ENCODE data around the gene SYNE2. TPM values are rescaled to one million over a fixed set of nuclear protein-coding genes. Genes with fewer than 3 reads are reported as not detected.
A peak's percentile ranks its signal among the peaks of the same experiment; 100 is the strongest.

Gene SYNE2
- total RNA-seq, 1 donor from 2014 or later = 148 TPM

- DNase-seq = no peak
Observed at GRCh38 chr14:64218344-64219240, 365.8 kb downstream of the SYNE2 start.

GRCh38 chr14:64220056-64220455 lies 367.3 kb downstream of the SYNE2 start:
- DNase-seq = no peak

- DNase-seq = peak; percentile 66
Observed at GRCh38 chr14:64220466-64220865, 367.7 kb downstream of the SYNE2 start.

GRCh38 chr14:64221391-64222003 lies 368.7 kb downstream of the SYNE2 start:
- no peak for DNase-seq

DNA sequence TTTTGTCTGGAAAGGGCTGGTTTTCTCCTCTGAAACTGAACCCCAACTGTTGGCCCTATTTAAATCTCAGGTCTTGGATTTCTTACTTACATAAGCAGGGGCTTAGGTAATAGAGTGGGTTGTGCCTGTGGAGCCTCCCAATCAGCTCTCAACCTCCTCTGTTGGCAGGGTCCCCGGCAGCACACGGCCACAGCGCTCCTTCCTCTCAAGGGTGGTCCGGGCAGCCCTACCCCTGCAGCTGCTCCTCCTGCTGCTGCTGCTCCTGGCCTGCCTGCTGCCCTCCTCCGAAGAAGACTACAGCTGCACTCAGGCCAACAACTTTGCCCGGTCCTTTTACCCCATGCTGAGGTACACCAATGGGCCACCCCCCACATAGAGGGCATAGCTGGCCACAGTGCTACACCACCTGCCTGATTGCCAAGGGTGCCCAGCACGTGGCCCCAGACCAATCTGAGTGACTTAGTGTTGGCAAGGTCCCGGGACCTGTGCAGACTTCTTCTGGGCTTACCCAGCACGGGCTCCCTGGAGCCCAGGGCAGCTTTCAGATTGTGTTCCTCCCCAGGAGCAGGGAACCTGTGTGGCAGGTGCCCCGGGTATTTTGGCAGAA lies 372.4 kb downstream of the SYNE2 start:
- peak; percentile 51 for DNase-seq

DNA sequence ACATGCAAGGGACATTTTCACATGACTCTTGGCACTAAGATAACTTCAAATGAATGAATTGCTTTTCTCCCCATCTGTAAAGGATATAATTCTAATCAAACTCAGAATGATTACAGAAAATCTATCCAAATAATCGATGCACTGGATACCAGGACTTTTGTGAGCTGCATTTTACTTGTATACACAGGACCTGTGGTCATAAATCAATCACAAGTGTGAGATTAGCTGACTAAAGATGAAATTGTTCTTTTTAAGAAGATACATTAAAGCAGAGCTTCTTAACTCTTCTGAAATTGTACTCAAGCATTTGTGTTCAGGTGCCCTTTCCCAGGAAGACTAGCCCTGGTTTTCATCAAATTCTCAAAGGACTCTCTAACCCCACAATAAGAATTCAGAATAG lies 375.1 kb downstream of the SYNE2 start:
- DNase-seq = no peak

DNA sequence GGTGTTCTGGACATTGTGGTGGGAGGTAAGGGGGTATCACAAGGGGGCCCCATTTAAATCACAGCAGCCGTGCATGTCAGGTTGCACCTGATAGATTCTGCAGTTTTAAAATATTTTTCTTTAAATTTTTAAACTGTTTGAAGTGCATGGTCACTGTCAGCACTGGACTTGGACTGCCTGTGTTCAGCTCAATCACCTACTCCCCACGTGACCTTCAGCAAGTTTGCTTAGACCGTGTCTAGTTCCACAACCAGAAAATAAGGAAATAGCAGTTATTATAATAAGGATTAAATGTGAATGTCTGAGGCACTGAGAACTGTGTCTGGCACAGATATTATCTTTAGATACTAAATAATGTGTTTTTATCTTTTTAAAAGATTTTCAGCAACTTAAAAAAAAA lies 376.7 kb downstream of the SYNE2 start:
- no peak for DNase-seq

DNA sequence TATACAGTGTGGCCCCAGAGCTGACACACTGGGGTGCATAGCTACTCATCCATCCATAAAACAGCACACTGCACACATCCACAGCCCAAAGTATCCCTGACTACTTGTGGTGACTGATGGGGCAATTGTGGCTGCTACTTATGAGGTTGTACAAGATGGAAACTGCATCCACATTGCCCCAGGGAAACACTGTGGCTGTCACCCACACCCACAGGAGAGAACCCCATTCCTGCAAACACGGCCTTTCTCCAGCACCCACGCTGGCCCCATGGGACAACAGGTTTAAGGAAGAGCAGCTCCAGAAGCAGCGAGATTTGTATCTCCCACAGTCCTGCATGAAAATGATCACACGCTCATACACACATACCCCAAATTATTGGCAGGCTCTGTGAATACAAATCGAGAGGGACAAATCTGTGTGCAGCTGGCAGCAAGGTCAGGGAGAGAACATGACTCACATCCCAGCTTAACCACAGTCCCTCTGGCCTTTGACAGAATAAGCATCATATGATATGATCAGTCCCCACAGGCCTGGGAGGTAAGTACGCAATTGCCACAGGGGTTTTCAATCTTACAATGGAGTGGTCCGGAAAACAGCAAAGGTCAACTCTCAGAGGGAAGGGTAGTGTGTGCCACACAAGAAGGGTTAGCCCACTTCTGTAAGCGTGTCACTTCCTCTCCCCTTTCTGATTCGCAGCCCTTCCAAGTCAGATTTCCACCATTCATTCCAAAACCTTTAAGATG lies 379.5 kb downstream of the SYNE2 start:
- no peak for DNase-seq

DNA sequence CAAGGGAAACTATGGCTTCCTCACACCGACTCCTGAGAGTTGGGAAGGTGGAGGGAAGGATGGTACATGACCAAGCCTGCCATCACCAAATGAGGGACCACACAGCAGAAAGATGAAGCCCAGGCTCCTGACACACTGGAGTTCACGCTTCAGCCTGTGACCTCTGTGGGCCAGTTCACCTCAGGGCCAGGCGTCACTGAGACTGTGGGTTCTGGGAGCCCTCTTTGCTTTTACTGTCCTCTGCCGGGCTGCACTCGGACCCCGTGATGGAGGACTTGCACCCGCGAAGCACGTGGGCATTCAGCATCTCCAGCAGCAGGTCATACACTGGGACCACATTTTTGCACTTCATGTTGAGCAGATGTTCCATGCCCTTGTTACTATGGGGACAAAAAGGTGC lies 380.1 kb downstream of the SYNE2 start:
- no peak for DNase-seq

DNA sequence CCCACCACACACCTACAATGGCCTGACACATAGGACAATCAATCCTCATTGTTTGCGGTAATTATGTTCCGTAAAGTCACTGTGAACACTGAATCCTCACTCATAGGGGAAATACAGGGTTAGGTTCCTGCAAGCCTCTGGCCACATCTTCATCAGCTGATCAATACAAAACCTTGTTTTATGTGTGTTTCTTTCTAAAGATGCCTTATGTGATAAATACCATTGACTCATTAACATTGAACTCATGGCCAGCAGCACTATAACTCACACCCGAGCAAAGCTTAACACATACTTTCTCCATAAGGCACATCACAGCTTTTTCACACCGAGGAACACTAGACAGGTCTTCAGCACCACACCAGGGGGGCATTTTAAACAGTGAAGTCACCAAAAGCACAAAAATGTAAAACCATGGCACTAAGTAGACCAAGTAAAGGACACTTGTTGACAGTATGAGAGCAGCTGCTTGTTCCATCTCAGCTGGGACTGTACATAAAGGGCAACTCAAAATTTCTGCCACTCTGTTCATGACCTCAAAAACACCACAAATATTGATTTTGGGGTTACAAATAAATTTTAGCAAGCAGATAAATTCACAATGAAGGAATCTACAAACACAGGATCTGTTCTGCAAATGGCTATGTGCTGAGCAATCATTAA lies 380.9 kb downstream of the SYNE2 start:
- no peak for DNase-seq

DNA sequence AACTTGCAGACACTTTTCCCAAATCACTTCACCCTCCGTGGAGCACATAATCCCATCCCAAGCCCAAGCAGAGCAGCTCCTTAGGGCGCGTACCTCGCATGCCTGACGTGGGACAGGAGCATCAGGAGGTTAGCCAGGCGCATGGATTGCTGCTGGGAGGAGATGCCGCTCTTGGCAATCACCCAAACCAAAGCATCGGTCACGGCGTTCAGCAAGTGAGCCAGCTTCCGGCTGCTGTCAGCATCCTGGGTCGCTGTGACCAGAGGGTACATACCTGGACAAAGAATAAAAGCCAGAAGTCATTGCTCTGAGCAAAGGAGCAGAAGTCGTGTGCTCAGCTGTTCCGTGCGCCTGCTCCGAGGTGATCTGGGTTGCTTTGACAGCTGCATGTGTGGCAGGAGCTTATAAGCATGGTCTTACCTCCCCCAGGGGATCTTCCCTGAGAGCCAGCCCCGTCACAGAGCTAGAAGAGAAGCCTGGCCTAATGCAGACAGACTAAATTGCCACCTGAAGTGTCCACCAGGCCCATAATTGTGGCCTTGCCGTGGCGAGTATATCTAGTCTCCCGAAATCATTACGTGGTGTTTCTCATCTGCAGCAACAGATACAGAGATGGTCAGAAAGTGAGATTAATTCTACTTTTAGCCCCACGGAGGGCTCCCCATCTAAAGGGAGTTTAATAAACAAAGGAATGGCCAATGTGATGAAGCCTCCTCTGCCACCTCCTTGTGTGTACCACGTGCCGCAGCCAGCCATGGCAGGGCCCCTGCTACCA lies 382.3 kb downstream of the SYNE2 start:
- DNase-seq = peak; percentile 19

- DNase-seq = no peak
Observed at GRCh38 chr14:64235652-64236640, 383.1 kb downstream of the SYNE2 start.

DNA sequence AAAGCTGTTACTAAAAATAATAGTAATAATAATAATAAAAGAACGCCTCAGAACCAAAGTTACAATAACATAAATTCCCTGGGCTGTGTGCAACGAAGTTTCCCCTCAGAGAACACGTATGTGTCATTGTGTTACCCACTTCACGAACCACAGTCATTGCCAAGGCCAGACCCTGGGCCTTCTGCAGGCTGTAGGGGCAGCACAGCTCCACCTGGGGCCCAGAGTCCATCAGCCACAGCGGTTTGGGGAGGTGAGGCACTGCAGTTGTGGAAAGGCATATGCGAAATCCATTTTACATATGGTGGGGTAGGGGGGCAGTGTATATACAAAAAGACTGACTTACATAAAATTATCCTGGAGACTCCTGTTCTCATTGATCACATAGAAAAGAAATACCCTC lies 385.2 kb downstream of the SYNE2 start:
- DNase-seq = no peak

DNA sequence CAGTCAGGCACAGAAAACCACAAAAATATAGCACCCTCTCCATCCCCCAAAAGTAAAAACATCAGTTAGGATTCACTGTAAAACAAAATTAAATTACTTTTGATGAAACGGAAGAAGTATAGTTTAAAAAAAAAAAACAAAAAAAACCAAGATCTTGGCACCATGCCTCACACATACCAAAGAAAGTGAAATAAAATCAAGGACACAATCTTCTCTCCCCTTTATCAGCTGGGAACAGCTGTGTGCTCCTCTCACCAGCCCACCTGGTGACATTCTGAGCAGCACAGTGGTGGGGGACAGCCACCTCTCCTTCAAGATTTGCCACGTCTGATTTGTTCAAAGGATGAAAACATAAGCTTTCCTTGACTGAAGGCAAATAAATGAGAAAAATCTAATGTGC lies 385.8 kb downstream of the SYNE2 start:
- DNase-seq = no peak

DNA sequence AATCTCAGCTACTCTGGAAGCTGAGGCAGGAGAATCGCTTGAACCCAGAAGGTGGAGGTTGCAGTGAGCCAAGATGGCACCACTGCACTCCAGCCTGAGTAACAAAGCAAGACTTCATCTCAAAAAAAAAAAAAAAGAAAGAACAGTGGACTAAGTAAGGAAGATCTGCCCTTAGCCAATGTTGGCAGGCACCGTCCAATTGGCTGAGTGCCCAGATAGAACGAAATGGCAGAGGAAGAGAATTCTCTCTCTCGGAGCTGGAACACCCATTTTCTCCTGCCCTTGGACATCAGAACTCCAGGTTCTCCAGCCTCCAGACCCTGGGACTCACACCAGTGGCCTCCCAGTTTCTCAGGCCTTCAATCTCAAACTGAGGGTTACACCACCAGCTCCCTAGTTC lies 391.5 kb downstream of the SYNE2 start:
- peak; percentile 28 for DNase-seq

GRCh38 chr14:64245491-64245890 lies 392.7 kb downstream of the SYNE2 start:
- no peak for DNase-seq

GRCh38 chr14:64246688-64247087 lies 393.9 kb downstream of the SYNE2 start:
- no peak for DNase-seq

GRCh38 chr14:64247195-64247594 lies 394.4 kb downstream of the SYNE2 start:
- DNase-seq = no peak

- DNase-seq = no peak
Observed at GRCh38 chr14:64248689-64249088, 395.9 kb downstream of the SYNE2 start.

DNA sequence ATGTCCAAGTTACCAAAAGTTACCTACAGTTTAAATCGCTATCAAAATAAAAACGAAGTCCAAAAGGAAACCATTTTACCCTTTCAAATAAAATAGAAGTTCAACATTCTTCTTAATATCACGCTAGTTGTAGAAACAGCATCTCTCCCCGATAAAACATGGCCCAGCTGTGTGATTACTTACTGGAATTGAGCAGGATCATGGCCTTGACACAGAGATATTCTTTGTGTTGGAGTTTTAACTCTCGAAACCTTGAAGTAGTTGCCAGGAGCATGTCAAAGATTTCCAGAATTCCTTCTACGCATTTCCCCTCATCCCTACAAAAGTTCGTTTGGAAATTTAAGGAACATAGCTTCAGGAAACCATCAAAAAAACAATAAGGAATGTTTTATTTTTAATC lies 396.6 kb downstream of the SYNE2 start:
- DNase-seq = peak; percentile 18

Measured in tongue (tissue), 2 donors.